Brain microvascular endothelial cell (primary cell): ENCODE data around the gene FOXK1.
A peak's percentile ranks its signal among the peaks of the same experiment; 100 is the strongest.

Experiments used
- DNase-seq: peaks from one replicate; pipeline ENCODE4 v3.0.0-alpha.2; 2020
- H3K27ac ChIP-seq: fragments of 250-450 bp; sonication (Bioruptor Pico); 2 replicates; pipeline ENCODE4 v1.5.1; 2020; ENCODE audit warnings: mild to moderate bottlenecking, moderate library complexity
- H3K27me3 ChIP-seq: fragments of 250-450 bp; sonication (Bioruptor Pico); replicated peaks from 2 replicates; pipeline ENCODE4 v1.5.1; 2020; ENCODE audit warnings: mild to moderate bottlenecking
- H3K36me3 ChIP-seq: fragments of 250-450 bp; sonication (Bioruptor Pico); replicated peaks from 2 replicates; pipeline ENCODE4 v1.5.1; 2020; ENCODE audit warnings: mild to moderate bottlenecking
- H3K4me3 ChIP-seq: 2 replicates; pipeline ENCODE4 v1.5.1; 2011; ENCODE audit warnings: low read depth, mild to moderate bottlenecking, control low read depth, low read length, moderate library complexity
- CTCF ChIP-seq: IDR thresholded peaks from 2 replicates; pipeline ENCODE4 v1.5.1; 2011; ENCODE audit warnings: low read depth, mild to moderate bottlenecking, moderate library complexity, low read length, control low read depth, inconsistent platforms; ENCODE audit errors: missing control alignments
- in situ Hi-C: cut with HindIII; loops from 2 replicates; pipeline ENCODE4 v1.10.0; 2017; ENCODE audit warnings: low sequenced_read_pairs, low pct_ligation_motif_present

Gene FOXK1

GRCh38 chr7:4712281-4713182 lies 30.4 kb downstream of the FOXK1 start:
- in situ Hi-C loops = no loop called here
- Histone ChIP-seq H3K4me3 (no peak overlapping the region), H3K27ac (peak overlapping the region; percentile 16), H3K27me3 (no peaks in the 10 kb centered on the region), H3K36me3 (no peaks in the 10 kb centered on the region)
- DNase-seq = peak; percentile 63
- no peak for TF ChIP-seq CTCF

GRCh38 chr7:4713183-4713784 lies 31.2 kb downstream of the FOXK1 start:
- in situ Hi-C loops = no loop called here
- DNase-seq = no peak
- Histone ChIP-seq H3K4me3 (no peak overlapping the region), H3K27me3 (no peaks in the 10 kb centered on the region), H3K36me3 (no peaks in the 10 kb centered on the region), H3K27ac (peak overlapping the region; percentile 16)
- TF ChIP-seq CTCF = no peak

- no peak for DNase-seq
- Histone ChIP-seq H3K27ac (no peak overlapping the region), H3K27me3 (no peaks in the 10 kb centered on the region), H3K4me3 (no peak overlapping the region), H3K36me3 (no peaks in the 10 kb centered on the region)
- no peak for TF ChIP-seq CTCF
- in situ Hi-C loops = no loop called here
Observed at GRCh38 chr7:4714161-4714700, 32.1 kb downstream of the FOXK1 start.

- no peaks in the 10 kb centered on the region for H3K36me3 ChIP-seq
- H3K27ac ChIP-seq = no peak overlapping the region
- DNase-seq = no peak
- TF ChIP-seq CTCF = no peak
- no peak overlapping the region for H3K4me3 ChIP-seq
- in situ Hi-C loops = no loop called here
- H3K27me3 ChIP-seq = no peaks in the 10 kb centered on the region
Observed at GRCh38 chr7:4714767-4715409, 32.8 kb downstream of the FOXK1 start.

GRCh38 chr7:4715410-4715776 lies 33.3 kb downstream of the FOXK1 start:
- Histone ChIP-seq H3K27ac (peak overlapping the region; percentile 17), H3K4me3 (no peak overlapping the region), H3K36me3 (no peaks in the 10 kb centered on the region), H3K27me3 (no peaks in the 10 kb centered on the region)
- TF ChIP-seq CTCF = no peak
- DNase-seq = peak; percentile 66
- in situ Hi-C loops = no loop called here
